Osteoblast (primary cell): ENCODE results near the gene STK32C. TPM values are rescaled to one million over a fixed set of nuclear protein-coding genes. Genes with fewer than 3 reads are reported as not detected.

Source experiments
- DNase-seq: peaks from one replicate; pipeline ENCODE4 v3.0.0; 2011; ENCODE audit warnings: low spot score, mixed read lengths; ENCODE audit not compliant: insufficient read length; ENCODE audit errors: missing footprints
- H2AFZ ChIP-seq: 2 replicates; pipeline ENCODE4 v1.6.0; 2011; ENCODE audit warnings: mild to moderate bottlenecking, low read length
- H3K27ac ChIP-seq: 2 replicates; pipeline ENCODE4 v1.5.1; 2011; ENCODE audit warnings: mild to moderate bottlenecking, low read depth, low read length, moderate library complexity
- H3K27me3 ChIP-seq: 2 replicates; pipeline ENCODE4 v1.6.0; 2012; ENCODE audit warnings: mild to moderate bottlenecking, control low read depth, inconsistent platforms, low read length, moderate library complexity; ENCODE audit not compliant: insufficient read depth
- H3K36me3 ChIP-seq: 2 replicates; pipeline ENCODE4 v1.5.1; 2011; ENCODE audit warnings: mild to moderate bottlenecking, low read length, control low read depth, moderate library complexity; ENCODE audit not compliant: insufficient read depth
- H3K4me1 ChIP-seq: 2 replicates; pipeline ENCODE4 v1.5.1; 2011; ENCODE audit warnings: mild to moderate bottlenecking, low read length, control low read depth, moderate library complexity; ENCODE audit not compliant: insufficient read depth
- H3K4me2 ChIP-seq: 2 replicates; pipeline ENCODE4 v1.6.0; 2011; ENCODE audit warnings: mild to moderate bottlenecking, low read length; ENCODE audit not compliant: insufficient read depth
- H3K4me3 ChIP-seq: fragments of 200-600 bp; sonication (generic); 3 replicates; pipeline ENCODE4 v1.5.1; 2012; ENCODE audit warnings: mild to moderate bottlenecking, low read length, inconsistent platforms; ENCODE audit not compliant: insufficient read depth
- H3K79me2 ChIP-seq: 2 replicates; pipeline ENCODE4 v1.6.0; 2012; ENCODE audit warnings: mild to moderate bottlenecking, low read length, control low read depth, inconsistent platforms; ENCODE audit not compliant: insufficient read depth
- H3K9me3 ChIP-seq: 2 replicates; pipeline ENCODE4 v1.5.1; 2011; ENCODE audit warnings: low read depth, low read length, control low read depth
- H4K20me1 ChIP-seq: 2 replicates; pipeline ENCODE4 v1.6.0; 2012; ENCODE audit warnings: mild to moderate bottlenecking, low read length, control low read depth; ENCODE audit not compliant: insufficient read depth
- CTCF ChIP-seq: IDR thresholded peaks from 2 replicates; pipeline ENCODE4 v1.5.1; 2011; ENCODE audit warnings: mild to moderate bottlenecking, low read depth, low read length, moderate library complexity; ENCODE audit errors: extremely low read depth
- total RNA-seq: library from RNA; depleted of rRNA; stranded (reverse); fragments of >200 nt; gene quantifications from 2 replicates; pipeline ENCODE4 v1.2.3, GENCODE V29; 2012

Gene STK32C
- total RNA-seq: 12.7 and 14.5 TPM in 2 replicates

- Histone ChIP-seq H2AFZ (peak within 1 kb of the TSS; percentile 81), H4K20me1 (peaks cover 6% of the 10 kb centered on the region), H3K4me3 (peak within 1 kb of the TSS; percentile 78), H3K27me3 (peaks cover 26% of the 10 kb centered on the region), H3K36me3 (no peaks in the 10 kb centered on the region), H3K4me1 (peaks cover 4% of the 10 kb centered on the region), H3K4me2 (peak within 1 kb of the TSS; percentile 84), H3K79me2 (no peaks in the 10 kb centered on the region), H3K9me3 (no peaks in the 10 kb centered on the region), H3K27ac (no peak within 1 kb of the TSS)
- DNase-seq: peak; percentile 100
- TF ChIP-seq CTCF: no peak
These were observed at the start of gene STK32C for GRCh38 chr10:132307823-132308586. Gene STK32C (minus strand): TSS chr10:132307950. CDS start chr10:132307833, 117 bp downstream.

GRCh38 chr10:132356621-132357195 is 49.0 kb upstream of the STK32C start:
- Histone ChIP-seq H3K27ac (no peak overlapping the region), H3K9me3 (no peaks in the 10 kb centered on the region), H3K4me1 (no peaks in the 10 kb centered on the region), H3K79me2 (no peaks in the 10 kb centered on the region), H3K27me3 (no peaks in the 10 kb centered on the region), H3K4me2 (no peak overlapping the region), H2AFZ (no peak overlapping the region), H3K4me3 (no peak overlapping the region), H4K20me1 (peaks cover 10% of the 10 kb centered on the region), H3K36me3 (no peaks in the 10 kb centered on the region)
- TF ChIP-seq CTCF: no peak
- DNase-seq: peak; percentile 70

GRCh38 chr10:132355754-132356153 is 48.0 kb upstream of the STK32C start:
- Histone ChIP-seq H3K27ac (no peak overlapping the region), H3K4me2 (no peak overlapping the region), H3K79me2 (no peaks in the 10 kb centered on the region), H4K20me1 (peaks cover 10% of the 10 kb centered on the region), H3K9me3 (no peaks in the 10 kb centered on the region), H2AFZ (no peak overlapping the region), H3K36me3 (no peaks in the 10 kb centered on the region), H3K4me1 (no peaks in the 10 kb centered on the region), H3K27me3 (no peaks in the 10 kb centered on the region), H3K4me3 (no peak overlapping the region)
- no peak for TF ChIP-seq CTCF
- DNase-seq: peak; percentile 82

GRCh38 chr10:132355297-132355696 is 47.5 kb upstream of the STK32C start:
- H3K4me3 ChIP-seq: no peak overlapping the region
- H3K9me3 ChIP-seq: no peaks in the 10 kb centered on the region
- H4K20me1 ChIP-seq: peaks cover 10% of the 10 kb centered on the region
- no peak overlapping the region for H3K27ac ChIP-seq
- no peaks in the 10 kb centered on the region for H3K4me1 ChIP-seq
- H2AFZ ChIP-seq: no peak overlapping the region
- no peaks in the 10 kb centered on the region for H3K27me3 ChIP-seq
- no peaks in the 10 kb centered on the region for H3K79me2 ChIP-seq
- DNase-seq: peak; percentile 65
- TF ChIP-seq CTCF: no peak
- no peaks in the 10 kb centered on the region for H3K36me3 ChIP-seq
- H3K4me2 ChIP-seq: no peak overlapping the region
